NCI-H2081 (cell line): ENCODE measurements around the gene UGT1A7.
"Not testable (repeated sequence)": the region's sequence is repeated elsewhere in the genome, so short reads cannot be mapped to it uniquely, and the experiment has no call there.

ENCODE experiments used
- DNase-seq, 2 experiments: peaks; one replicate each; lab custom pipeline; 2025; lab: John Stamatoyannopoulos, UW

UGT1A7 gene

GRCh38 chr2:233681521-233682099, at the start of gene UGT1A7:
Gene UGT1A7 (plus strand): TSS chr2:233681901. CDS start chr2:233681938, 37 bp downstream.
- no peak for DNase-seq

GRCh38 chr2:233636306-233636705, 45.4 kb upstream of the UGT1A7 start, which contains the start of gene UGT1A10:
Gene UGT1A10 (plus strand): TSS chr2:233636448. CDS start chr2:233636523, 75 bp downstream.
- DNase-seq = not testable (repeated sequence)

GRCh38 chr2:233638836-233639235, 42.9 kb upstream of the UGT1A7 start:
- no peak for DNase-seq

GRCh38 chr2:233639860-233640259, 41.8 kb upstream of the UGT1A7 start:
- DNase-seq = no peak

GRCh38 chr2:233643128-233643527, 38.6 kb upstream of the UGT1A7 start:
- DNase-seq = no peak

GRCh38 chr2:233646033-233646432, 35.7 kb upstream of the UGT1A7 start:
- DNase-seq = not testable (repeated sequence)

GRCh38 chr2:233650981-233651380, 30.7 kb upstream of the UGT1A7 start:
- no peak for DNase-seq

- no peak for DNase-seq
These were observed 30.3 kb upstream of the UGT1A7 start for GRCh38 chr2:233651430-233651829.

- DNase-seq = no peak
These were observed 27.2 kb upstream of the UGT1A7 start for GRCh38 chr2:233654501-233654900.

- no peak for DNase-seq
These were observed 26.7 kb upstream of the UGT1A7 start for GRCh38 chr2:233655043-233655442.

GRCh38 chr2:233655943-233656342, 25.8 kb upstream of the UGT1A7 start:
- not testable (repeated sequence) for DNase-seq

GRCh38 chr2:233656443-233656842, 25.3 kb upstream of the UGT1A7 start:
- DNase-seq = no peak

- DNase-seq = no peak
These were observed 23.1 kb upstream of the UGT1A7 start for GRCh38 chr2:233658610-233659009.

GRCh38 chr2:233663911-233664310, 17.8 kb upstream of the UGT1A7 start:
- no peak for DNase-seq

- DNase-seq = no peak
These were observed 13.0 kb upstream of the UGT1A7 start for GRCh38 chr2:233668605-233669260.

- no peak for DNase-seq
These were observed 10.2 kb upstream of the UGT1A7 start, which contains the start of gene UGT1A9 for GRCh38 chr2:233671290-233672161. Gene UGT1A9 (plus strand): TSS chr2:233671898. CDS start chr2:233671935, 37 bp downstream.

- no peak for DNase-seq
These were observed 8.8 kb upstream of the UGT1A7 start for GRCh38 chr2:233672886-233673285.

- no peak for DNase-seq
These were observed 7.8 kb upstream of the UGT1A7 start for GRCh38 chr2:233673896-233674295.

- no peak for DNase-seq
These were observed 7.4 kb upstream of the UGT1A7 start for GRCh38 chr2:233674314-233674713.

GRCh38 chr2:233674995-233675394, 6.7 kb upstream of the UGT1A7 start:
- peak in 1 of 2 experiments; percentile 10 for DNase-seq

GRCh38 chr2:233676046-233676445, 5.7 kb upstream of the UGT1A7 start:
- DNase-seq = no peak

GRCh38 chr2:233679196-233679595, 2.5 kb upstream of the UGT1A7 start:
- DNase-seq = no peak
